GM12874 (cell line): Measurements from ENCODE around the gene IAPP.

Source experiments
- TF ChIP-seq, protein P1 (sequence below): IDR thresholded peaks from 2 replicates; pipeline ENCODE4 v1.5.1; 2011; ENCODE audit warnings: low read depth, mild to moderate bottlenecking, control low read depth, low read length, moderate library complexity; ENCODE audit not compliant: insufficient read depth

Gene IAPP

DNA sequence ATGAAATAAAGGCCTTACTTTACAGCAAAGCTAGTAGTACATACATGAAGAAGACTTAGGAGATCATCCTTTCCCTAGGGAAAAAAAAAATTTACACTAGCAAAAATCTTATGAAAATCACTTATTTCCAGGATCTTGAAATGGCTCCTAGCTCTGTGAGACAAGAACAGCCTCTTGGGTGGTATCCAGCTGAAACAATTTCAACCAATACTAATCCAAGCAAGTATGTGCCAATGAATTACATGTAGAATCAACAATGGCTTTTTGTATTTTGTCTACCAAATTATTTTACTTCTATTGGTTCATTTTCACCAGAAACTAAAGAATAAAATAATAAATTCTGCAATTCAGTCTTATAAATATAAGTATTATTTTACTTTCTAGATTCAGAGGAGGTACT is 35.2 kb upstream of the IAPP start:
- TF ChIP-seq, protein P1, sequence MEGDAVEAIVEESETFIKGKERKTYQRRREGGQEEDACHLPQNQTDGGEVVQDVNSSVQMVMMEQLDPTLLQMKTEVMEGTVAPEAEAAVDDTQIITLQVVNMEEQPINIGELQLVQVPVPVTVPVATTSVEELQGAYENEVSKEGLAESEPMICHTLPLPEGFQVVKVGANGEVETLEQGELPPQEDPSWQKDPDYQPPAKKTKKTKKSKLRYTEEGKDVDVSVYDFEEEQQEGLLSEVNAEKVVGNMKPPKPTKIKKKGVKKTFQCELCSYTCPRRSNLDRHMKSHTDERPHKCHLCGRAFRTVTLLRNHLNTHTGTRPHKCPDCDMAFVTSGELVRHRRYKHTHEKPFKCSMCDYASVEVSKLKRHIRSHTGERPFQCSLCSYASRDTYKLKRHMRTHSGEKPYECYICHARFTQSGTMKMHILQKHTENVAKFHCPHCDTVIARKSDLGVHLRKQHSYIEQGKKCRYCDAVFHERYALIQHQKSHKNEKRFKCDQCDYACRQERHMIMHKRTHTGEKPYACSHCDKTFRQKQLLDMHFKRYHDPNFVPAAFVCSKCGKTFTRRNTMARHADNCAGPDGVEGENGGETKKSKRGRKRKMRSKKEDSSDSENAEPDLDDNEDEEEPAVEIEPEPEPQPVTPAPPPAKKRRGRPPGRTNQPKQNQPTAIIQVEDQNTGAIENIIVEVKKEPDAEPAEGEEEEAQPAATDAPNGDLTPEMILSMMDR = no peak

DNA sequence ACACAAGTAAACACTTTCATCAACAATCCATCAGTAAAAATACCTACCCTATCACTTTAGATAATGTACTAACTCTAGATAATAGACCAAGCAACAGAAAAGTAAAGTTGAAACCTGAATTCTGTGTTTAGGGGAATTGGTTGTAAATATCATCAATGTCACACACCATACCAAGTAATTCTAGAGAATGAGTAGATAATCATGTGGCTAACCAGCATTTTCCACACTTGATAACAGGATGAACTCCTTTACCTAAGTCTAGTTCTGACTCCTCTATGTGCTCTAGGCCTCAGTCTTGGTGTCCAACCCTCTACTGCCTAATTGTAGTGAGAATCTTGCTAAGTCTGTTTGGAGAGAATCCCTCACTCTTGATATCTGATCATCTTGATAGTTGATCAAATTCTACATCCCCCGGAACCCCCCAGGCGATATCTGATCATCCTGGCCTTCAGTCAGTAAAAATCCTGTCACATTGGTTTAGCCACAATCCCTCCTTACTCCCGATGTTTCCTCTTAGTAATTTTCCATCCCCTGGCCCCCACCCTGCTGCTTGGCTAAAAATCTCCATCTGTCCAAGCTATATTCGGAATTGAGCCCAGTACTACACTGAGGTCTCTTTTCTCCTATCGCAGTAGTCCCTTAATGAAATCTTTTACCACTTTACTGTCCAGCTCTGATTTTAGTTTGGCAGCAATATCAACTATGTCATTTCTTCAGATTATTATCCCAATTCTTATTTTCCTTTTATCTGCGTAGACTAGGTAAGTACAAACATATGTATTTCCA is 34.5 kb upstream of the IAPP start:
- TF ChIP-seq, protein P1 = no peak

DNA sequence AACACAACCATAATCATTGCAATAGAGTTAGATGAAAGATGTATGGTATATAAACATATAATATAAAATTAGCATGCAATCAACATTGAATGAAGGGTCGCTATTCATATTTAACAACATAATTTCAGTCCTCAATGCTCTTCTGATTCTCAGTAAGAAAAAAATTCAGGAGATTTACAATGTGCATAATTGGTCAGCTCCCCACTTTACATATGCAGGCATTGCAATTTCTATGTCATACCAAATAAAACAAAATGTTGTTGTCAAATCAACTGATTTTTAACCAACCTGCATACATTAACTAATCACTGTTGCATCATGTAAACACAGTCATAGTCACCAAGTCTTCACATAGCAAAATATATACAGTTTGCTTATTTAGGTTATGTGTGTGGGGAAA is 32.8 kb upstream of the IAPP start:
- TF ChIP-seq, protein P1 = no peak

DNA sequence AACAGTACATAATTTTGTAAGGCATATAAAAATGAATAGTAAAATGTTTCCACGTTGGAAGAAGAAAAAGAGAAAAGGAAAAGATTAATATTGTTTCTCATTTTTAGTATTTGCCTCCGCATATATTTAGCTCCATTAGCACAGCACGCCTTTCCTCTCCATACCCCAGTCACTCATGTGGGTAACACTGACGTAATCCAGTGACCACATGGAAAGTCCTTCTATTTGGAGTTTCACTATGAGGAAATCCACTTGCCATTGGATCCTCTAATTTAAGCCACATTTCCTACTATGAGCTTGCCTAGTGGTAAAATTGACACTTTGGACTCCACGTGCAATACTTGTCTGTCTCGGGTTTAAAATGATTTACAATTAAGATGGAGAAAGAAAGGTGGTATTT is 32.3 kb upstream of the IAPP start:
- TF ChIP-seq, protein P1 = no peak

DNA sequence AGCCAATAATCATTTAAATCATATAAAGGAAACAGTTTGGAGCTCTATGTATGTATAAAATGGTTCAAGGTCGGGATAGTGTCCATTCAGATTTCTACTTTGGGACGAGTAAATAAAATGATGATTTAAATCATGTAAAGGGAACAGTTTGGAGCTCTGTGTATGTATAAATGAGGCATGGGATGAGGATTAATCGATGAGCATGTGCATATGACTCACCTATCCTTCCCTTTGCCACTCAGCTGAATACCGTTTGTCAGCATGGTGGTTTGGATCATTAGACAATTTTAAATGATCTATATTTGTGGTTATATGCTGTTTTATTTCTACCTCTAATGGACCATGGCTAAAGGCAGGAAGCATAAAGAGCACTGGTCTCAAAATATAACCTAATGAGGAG is 30.9 kb upstream of the IAPP start:
- TF ChIP-seq, protein P1 = no peak

DNA sequence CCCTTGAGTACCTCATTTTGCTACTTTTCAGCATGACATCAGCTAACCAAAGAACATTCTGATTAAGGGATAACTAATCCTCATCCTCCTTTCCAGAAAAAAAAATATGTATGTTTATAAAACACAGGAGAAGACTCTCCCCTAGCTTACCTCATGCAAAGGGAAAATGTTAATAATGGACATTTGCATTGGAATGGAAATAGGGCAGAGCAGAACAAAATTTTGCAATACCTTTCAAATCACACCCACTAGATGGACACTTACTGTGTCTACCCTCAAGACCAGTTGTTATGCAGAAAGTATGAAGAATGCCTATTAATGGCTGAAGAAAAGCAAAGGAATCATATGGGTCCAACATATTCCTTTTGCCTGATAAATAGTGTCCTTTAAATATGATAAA is 29.1 kb upstream of the IAPP start:
- TF ChIP-seq, protein P1 = no peak

DNA sequence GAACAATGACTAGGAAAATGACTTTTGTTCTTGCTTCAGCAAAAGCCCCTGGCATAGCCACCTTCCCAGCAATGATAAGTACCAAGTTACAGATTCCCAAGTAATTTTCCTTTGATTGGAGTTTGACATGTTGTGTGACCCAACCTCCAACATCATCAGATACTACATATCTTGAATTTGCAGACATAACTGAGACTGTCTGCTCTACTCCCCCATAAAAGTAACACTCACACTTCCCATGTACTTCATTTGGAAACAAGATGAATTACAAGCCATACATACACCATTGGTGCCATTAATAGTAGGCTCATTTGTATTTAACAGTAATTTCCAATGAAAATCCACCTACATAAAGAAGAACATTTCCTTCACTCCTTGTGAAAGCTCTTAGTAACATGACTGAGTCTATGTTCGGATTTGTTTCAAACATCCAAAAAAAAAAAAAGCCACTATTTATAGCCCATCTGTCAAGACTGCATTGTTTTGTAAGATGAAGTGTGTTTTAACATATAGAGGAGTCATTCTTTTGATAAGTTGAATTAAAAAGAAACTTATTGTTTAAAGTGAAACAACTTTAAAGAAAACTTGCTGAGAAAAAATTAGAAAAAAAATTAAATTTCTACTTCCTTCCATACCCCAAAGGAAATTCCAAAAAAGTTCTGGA is 26.0 kb upstream of the IAPP start:
- TF ChIP-seq, protein P1 = no peak
